Neural progenitor cell (in vitro differentiated cells): ENCODE measurements around the gene CCDC88B.

Experiments
- EZH2 ChIP-seq: fragments of 200-600 bp; sonication (generic); IDR thresholded peaks from 2 replicates; pipeline ENCODE4 v1.6.1; 2017; ENCODE audit warnings: antibody characterized with exemption, mild to moderate bottlenecking, moderate library complexity
- EZH2phosphoT487 ChIP-seq: fragments of 200-600 bp; sonication (generic); IDR thresholded peaks from 2 replicates; pipeline ENCODE4 v1.6.1; 2017; ENCODE audit warnings: antibody characterized with exemption
- TF ChIP-seq, protein P1 (sequence below): fragments of 200-600 bp; sonication (generic); IDR thresholded peaks from 2 replicates; pipeline ENCODE4 v1.5.1; 2017; ENCODE audit warnings: antibody characterized with exemption, mild to moderate bottlenecking

DNA sequence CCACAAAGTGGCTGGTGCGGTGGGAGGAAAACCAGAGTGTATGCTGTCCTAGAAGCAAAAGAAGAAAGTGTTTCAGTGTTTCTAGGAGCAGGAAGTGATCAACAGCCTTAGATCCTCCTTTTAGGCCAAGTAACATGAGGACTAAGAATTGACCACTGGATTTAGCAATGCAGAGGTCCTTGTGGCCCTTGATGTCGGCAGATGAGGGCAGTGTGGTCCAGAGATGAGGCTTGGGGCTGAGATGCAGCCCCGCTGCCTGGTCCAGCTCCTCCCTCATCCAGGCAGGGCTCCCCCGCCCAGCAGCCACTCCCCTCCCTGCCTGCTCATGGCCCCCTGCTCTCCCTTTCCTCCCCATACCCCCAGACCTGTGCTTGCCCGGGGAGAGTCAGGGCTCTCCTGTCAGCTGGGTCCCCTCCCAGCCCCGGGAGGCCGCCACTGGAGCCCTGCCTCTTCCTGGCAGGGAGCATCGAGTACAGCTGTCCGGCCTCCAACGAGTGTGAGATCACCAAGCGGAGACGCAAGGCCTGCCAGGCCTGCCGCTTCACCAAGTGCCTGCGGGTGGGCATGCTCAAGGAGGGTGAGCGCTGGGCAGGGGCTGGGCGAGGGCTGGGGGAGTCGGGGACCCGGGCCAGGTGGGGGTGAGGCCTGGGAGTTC is 26.4 kb upstream of the CCDC88B start:
- TF ChIP-seq, protein P1, sequence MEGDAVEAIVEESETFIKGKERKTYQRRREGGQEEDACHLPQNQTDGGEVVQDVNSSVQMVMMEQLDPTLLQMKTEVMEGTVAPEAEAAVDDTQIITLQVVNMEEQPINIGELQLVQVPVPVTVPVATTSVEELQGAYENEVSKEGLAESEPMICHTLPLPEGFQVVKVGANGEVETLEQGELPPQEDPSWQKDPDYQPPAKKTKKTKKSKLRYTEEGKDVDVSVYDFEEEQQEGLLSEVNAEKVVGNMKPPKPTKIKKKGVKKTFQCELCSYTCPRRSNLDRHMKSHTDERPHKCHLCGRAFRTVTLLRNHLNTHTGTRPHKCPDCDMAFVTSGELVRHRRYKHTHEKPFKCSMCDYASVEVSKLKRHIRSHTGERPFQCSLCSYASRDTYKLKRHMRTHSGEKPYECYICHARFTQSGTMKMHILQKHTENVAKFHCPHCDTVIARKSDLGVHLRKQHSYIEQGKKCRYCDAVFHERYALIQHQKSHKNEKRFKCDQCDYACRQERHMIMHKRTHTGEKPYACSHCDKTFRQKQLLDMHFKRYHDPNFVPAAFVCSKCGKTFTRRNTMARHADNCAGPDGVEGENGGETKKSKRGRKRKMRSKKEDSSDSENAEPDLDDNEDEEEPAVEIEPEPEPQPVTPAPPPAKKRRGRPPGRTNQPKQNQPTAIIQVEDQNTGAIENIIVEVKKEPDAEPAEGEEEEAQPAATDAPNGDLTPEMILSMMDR, result no peak
- no peak for TF ChIP-seq EZH2phosphoT487
- TF ChIP-seq EZH2, result no peak
